ENCODE results near the gene SRC. TPM values are rescaled to one million over a fixed set of nuclear protein-coding genes. Genes with fewer than 3 reads are reported as not detected.

Gene SRC
- total and polyA plus RNA-seq, 2 donors, result 26.9 to 53.2 TPM

DNA sequence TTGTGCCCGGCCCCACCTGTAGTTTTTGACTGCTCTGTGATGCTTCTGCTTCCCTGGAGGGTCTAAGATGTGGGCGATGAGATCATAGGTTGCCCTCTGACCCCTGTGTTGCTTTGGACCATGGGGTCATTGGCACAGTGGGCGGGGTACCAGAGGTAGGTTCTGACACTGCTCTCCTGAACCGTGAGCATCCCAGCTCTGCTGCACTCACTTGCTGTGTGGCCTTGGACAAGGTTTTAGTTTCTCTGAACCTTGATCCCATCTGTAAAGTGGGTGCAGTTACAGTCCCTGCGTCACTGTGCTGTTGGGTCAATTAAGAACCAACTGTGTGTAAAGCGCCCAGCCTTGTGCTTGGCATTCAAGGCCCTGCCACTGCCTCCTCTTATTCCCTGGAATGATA is 30.9 kb downstream of the SRC start:
- H3K36me3 ChIP-seq (ENCODE audit: insufficient read depth), result no peaks in the 10 kb centered on the region
- no peaks in the 10 kb centered on the region for H3K4me1 ChIP-seq (ENCODE audit: insufficient read depth)
- WGBS, result 86% methylated on average over 6 of the region's 6 CpGs
- DNase-seq (ENCODE audit: extremely low spot score), result no peak
- H3K27ac ChIP-seq (ENCODE audit: low read depth), result no peak overlapping the region
- no peak overlapping the region for H3K4me3 ChIP-seq (ENCODE audit: low read depth, low read length)

DNA sequence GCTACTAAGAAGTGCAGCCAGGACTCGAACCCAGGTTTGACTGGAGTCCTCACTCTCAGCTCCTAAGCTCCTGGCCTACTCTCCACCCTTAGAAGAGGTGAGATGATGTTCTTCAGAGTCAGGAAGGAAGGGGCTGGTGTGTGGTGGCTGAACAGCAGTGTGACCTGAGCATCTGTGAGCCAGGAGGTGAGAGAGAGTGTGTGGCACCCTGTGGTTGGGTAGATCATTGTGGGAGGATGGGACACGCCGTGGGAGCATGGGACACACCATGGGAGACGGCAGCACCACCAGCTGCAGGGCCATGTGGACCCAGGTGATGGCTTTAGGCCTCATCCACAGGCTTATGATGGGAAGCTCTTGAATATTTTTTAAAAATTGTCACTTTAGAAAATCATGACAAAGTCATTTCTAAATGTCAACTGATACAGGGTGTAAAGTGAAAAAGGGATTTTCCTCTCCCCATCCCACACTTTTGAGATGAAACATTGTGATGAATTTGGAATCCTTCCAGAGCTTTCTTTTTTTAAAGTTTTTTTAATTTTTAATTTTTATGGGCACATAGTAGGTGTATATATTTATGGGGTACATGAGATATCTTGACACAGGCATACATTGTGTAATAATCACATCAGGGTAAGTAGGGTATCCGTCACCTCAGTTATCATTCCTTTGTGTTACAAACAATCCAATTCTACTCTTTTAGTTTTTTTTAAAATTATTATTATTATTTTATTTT is 31.6 kb downstream of the SRC start:
- H3K4me3 ChIP-seq (ENCODE audit: low read depth, low read length), result no peak overlapping the region
- H3K36me3 ChIP-seq (ENCODE audit: insufficient read depth), result no peaks in the 10 kb centered on the region
- 90% methylated on average over 5 of the region's 5 CpGs for WGBS
- no peak for DNase-seq (ENCODE audit: extremely low spot score)
- no peaks in the 10 kb centered on the region for H3K4me1 ChIP-seq (ENCODE audit: insufficient read depth)
- no peak overlapping the region for H3K27ac ChIP-seq (ENCODE audit: low read depth)

DNA sequence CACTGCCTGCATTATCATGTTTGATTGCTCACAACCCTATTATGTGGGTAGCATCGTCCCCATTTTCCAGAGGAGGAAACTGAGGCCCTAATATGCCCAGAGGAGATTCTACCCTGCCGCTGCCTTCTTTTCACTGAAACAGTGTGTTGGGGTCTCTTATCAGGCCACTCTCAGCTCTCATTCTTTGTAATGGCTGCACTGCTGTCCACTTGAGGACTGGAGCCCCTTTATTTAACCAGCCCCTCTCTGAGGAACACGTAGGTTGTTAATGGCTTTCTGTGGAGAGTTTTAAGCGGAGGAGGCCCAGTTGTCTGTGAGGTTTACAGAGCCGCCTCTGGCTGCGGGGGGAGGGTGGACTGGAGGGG is 32.5 kb downstream of the SRC start:
- Histone ChIP-seq H3K36me3 (ENCODE audit: insufficient read depth) (no peaks in the 10 kb centered on the region), H3K4me3 (ENCODE audit: low read depth, low read length) (no peak overlapping the region), H3K27ac (ENCODE audit: low read depth) (no peak overlapping the region), H3K4me1 (ENCODE audit: insufficient read depth) (no peaks in the 10 kb centered on the region)
- no peak for DNase-seq (ENCODE audit: extremely low spot score)
- WGBS, result 89% methylated on average over 6 of the region's 6 CpGs

DNA sequence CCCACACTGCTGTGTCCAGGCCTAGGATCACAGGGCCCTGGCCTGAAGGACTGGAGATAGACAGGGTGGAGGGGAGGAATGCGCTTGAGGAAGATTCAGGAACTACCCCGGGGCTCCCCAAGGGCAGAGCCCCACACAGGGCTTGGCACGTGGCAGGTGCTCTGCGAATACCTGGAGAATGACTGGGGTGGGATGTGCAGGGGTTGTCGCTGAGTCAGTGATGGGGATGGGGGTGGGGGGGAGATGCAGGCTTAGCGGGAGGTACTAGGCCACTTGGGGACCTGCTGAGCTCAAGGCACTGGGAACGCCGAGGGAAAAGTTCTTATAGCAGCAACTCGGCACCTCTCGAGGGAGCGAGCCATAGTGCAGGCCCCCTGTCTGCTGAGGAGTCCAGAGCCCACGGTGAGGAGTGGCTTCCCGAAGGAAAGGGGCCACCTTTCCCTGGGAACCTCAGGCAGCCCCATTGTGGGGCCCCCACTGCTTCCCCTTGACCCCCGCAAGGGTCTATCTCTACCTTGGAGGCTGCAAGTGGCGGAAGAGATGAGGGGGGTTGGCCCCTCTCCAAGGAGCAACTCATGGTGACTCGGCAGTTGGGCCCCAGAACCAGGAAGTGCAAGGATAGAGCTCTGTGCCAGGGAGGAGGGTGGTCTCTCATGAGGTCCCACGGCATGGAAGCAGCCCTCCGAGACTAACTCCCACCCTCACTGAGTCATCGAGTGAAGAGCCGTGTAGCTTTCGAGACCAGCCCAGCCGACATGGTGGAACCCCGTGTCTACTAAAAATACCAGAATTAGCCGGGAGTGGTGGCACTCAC is 33.1 kb downstream of the SRC start:
- no peak for DNase-seq (ENCODE audit: extremely low spot score)
- Histone ChIP-seq H3K27ac (ENCODE audit: low read depth) (no peak overlapping the region), H3K4me1 (ENCODE audit: insufficient read depth) (no peaks in the 10 kb centered on the region), H3K4me3 (ENCODE audit: low read depth, low read length) (no peak overlapping the region), H3K36me3 (ENCODE audit: insufficient read depth) (no peaks in the 10 kb centered on the region)
- WGBS, result 73% methylated on average over 24 of the region's 24 CpGs

DNA sequence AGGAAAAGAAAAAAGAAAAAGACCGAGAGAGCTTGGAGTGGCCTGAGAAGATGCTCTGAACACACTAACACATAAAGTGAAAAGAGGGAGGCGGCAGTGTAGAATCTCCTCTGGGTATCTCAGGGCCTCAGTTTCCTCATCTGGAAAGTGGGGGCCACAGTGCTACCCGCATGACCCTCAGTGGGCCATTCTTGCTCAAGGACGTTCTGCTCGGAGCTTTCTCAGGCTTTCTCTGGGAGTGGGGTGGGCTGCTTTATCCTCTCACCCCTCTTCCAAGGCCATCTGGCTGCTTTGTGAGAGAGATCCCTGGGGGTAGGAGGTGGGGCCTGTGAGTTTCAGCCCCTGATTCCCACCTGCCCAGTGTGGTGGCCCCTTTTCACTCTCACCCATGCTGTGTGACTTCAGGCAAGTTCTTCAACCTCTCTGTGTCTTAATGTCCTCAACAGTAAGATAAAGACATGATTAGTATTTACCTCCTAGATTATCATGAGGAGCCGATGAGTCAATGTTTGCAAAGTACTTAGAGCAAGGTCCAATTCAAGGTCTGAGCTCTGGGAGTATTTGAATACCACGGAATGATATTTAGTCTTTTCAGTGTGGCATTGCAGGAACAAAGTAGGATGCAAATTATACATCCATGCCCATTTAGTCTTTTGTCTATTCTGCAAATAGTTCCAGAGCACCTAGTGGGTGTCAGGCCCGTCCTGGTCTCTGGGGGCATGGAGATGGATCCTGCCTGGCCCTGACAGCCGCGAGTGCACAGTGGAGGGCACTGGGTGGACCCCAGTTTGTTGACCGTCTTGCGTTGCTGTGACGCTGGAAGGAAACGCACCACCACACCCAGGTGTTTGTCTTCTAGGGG is 34.3 kb downstream of the SRC start:
- no peak for DNase-seq (ENCODE audit: extremely low spot score)
- Histone ChIP-seq H3K27ac (ENCODE audit: low read depth) (no peak overlapping the region), H3K36me3 (ENCODE audit: insufficient read depth) (no peaks in the 10 kb centered on the region), H3K4me3 (ENCODE audit: low read depth, low read length) (no peak overlapping the region), H3K4me1 (ENCODE audit: insufficient read depth) (no peaks in the 10 kb centered on the region)
- WGBS, result 83% methylated on average over 14 of the region's 14 CpGs

DNA sequence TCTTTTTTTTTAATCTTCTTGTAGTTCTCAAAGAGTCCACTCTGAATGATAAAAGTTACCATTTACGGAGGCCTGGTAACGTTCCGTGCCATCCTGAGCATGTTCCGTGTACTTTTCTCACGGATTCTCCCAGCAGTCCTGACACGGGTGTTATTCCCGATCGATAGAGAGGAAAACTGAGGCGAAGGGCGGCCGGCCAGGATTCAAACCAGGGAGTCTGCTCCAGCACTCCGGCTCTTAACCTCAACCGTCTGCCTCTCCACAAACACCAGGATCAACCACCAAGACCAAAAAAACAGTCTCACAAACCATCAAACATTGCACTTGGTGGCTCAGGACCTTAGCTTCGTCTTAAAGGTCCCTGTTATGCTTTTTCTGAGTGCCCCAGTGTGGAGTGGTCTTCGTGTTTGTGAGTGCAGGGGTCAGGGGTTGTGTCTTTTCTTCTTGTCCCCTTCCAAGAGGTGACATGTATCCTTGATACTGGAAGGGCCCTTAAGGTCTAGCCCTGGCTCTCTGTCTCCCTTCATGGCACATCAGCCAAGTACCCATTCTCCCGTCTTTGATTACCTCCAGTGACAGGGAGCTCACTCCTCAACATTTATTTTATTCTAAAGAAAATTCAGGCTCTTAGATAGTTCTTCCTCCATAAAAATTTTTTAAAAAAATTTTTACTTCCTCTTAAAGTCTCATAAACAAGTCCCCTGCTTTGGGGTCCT is 35.1 kb downstream of the SRC start:
- Histone ChIP-seq H3K27ac (ENCODE audit: low read depth) (no peak overlapping the region), H3K36me3 (ENCODE audit: insufficient read depth) (no peaks in the 10 kb centered on the region), H3K4me3 (ENCODE audit: low read depth, low read length) (no peak overlapping the region), H3K4me1 (ENCODE audit: insufficient read depth) (no peaks in the 10 kb centered on the region)
- no peak for DNase-seq (ENCODE audit: extremely low spot score)
- WGBS, result 90% methylated on average over 16 of the region's 16 CpGs

DNA sequence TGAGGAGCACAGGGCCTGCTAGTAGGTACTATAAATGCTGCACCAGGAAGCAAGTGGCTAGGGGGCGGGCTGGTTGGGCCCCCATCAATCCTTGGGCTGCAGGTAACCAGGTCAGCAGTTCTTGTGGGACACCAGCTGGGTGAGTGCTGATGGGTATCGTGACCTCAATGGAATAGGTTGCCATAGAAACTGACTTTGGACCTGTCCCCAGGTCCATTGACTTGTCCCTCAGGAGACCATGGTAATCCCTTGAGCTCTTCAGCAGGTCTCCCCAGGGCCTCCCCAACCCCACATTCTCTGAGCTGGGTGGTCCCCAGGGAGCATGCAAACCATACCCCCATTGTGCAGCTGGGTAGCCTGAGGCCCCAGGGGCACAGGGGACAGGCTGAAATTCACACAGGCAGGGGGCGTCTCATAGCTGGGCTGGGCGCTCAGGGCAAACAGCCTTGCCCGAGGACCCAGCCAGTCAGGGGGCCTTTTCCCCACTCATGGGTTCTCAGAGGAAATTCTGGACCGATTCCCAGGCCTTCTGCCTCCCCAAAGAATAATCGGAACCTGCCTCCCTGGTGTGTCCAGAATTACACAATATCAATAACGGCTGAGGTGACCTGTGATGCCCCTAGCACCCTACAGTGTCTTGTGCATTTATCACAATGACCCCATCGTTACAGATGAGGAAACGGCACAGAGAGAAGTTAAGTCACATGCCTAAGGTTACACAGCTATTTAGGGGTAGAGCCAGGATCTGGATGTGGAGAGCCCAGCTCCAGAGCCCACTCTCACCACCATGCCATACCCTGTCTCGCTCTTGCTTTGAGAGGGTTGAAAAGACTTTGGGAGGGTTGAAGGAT is 35.9 kb downstream of the SRC start:
- Histone ChIP-seq H3K4me1 (ENCODE audit: insufficient read depth) (no peaks in the 10 kb centered on the region), H3K36me3 (ENCODE audit: insufficient read depth) (no peaks in the 10 kb centered on the region), H3K4me3 (ENCODE audit: low read depth, low read length) (no peak overlapping the region), H3K27ac (ENCODE audit: low read depth) (no peak overlapping the region)
- no peak for DNase-seq (ENCODE audit: extremely low spot score)
- WGBS, result 83% methylated on average over 11 of the region's 11 CpGs

DNA sequence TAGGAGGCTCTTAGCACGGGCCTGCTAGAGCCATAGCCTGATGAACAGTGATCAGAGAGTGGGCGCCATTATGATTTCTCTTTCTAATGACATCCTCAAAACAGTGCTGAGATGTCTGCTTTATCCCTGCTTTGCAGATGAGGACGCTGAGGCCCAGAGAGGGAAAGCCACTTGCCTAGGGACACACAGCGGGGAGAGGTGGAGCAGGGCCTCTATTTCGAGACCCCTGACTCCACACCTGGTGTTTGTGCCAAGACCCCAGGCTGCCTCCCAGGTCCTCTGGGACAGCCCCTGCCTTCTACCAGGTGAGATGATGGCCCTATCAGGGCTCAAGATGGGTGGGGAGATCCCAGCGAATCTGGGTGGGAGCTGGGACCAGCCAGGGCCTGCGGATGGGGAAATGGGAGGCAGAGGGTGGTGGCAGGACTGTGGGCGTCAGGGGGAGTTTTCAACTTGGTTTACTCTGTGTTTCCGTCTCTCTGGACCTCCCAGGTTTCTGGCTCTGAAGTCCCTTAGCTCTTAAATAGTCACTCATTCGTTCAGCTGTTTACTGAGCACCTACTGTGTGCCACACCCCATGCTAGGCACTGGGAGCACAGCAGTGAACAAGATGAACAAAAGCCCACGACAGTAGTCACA is 36.7 kb downstream of the SRC start:
- 84% methylated on average over 11 of the region's 11 CpGs for WGBS
- no peak overlapping the region for H3K27ac ChIP-seq (ENCODE audit: low read depth)

DNA sequence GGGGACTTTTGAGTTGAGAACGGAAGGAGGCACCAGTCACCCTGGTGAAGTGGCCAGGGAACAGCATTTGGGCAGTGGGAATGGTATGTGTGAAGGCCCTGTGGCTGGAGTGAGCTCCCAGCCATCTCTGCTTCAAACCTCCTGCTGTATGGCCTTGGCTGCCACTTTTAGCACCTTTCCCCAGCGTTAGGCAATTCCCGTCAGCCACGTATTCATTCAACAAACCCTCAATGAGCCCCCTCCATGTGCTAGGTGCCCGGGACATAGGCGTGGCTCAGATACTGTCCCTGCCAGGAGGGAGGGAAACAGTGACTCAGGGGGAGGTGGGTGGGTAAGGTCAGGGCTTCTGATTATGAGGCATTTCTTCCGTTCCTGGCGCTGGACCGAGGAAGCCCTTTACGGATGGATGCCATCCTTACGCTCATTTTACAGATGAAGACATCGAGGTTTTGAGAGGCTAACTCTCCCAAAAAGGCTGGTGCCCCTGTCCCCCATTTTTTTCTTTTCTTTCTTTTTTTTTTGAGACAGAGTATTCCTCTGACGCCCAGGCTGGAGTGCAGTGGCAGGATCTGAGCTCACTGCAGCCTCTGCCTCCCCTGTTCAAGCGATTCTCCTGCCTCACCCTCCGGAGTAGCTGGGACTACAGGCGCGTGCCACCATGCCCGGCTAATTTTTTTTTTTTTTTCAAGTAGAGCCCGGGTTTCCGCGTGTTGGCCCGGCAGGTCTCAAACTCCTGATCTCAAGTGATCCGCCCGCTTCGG is 37.5 kb downstream of the SRC start:
- H3K4me3 ChIP-seq (ENCODE audit: low read depth, low read length), result no peak overlapping the region

More for the DNA sequence above, 36.7 kb downstream of the SRC start:
- DNase-seq (ENCODE audit: extremely low spot score), result no peak
- Histone ChIP-seq H3K4me3 (ENCODE audit: low read depth, low read length) (no peak overlapping the region), H3K36me3 (ENCODE audit: insufficient read depth) (no peaks in the 10 kb centered on the region), H3K4me1 (ENCODE audit: insufficient read depth) (no peaks in the 10 kb centered on the region)

DNA sequence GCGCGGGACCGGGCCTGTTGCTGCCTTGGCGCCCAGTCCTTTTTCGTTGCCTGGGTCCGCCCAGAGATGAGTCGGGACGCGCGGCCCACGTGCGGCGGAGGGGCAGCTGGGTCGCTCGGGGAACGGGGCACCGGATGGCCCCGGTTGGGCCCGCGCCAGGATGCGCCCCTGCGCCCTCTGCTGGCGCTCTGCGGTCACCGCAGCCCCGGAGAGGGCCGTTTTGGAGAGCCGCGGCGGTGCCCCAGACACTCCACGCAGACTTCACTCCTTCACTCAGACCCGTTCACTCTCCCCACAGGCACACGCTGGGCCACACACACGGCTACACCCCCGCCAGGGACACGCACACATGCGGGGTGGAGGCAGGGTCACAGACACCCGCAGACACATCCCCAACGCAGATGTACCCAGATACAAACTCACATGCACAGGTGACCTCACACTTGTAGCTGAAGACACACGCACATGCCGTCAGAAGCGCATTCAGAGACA is 38.8 kb downstream of the SRC start:
- WGBS, result 12% methylated on average over 39 of the region's 42 CpGs
- no peak for DNase-seq (ENCODE audit: extremely low spot score)
- Histone ChIP-seq H3K4me3 (ENCODE audit: low read depth, low read length) (peak overlapping the region; percentile 31), H3K4me1 (ENCODE audit: insufficient read depth) (no peaks in the 10 kb centered on the region), H3K36me3 (ENCODE audit: insufficient read depth) (no peaks in the 10 kb centered on the region), H3K27ac (ENCODE audit: low read depth) (no peak overlapping the region)

More for the DNA sequence above, 37.5 kb downstream of the SRC start:
- Histone ChIP-seq H3K27ac (ENCODE audit: low read depth) (no peak overlapping the region), H3K36me3 (ENCODE audit: insufficient read depth) (no peaks in the 10 kb centered on the region), H3K4me1 (ENCODE audit: insufficient read depth) (no peaks in the 10 kb centered on the region)
- 86% methylated on average over 25 of the region's 25 CpGs for WGBS
- DNase-seq (ENCODE audit: extremely low spot score), result no peak

DNA sequence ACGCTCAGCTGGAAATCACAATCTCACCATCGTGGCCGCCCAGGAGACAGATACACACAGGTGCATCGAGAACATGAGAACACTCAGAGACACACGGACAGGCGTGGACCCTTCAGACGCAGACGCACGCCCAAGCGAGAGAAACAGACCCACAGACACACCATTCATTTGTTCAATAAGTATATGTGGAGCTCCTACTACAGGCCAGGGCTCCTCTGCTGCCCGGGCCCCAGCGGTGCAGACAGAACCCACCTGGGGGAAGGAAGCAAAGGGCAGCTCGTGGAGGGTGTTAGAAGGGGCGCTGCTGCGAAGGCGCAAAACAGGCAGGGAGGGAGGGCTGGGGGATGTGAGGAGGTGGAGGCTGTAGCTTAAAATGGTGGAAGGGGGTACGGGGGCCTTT is 39.2 kb downstream of the SRC start:
- WGBS, result 89% methylated on average over 17 of the region's 17 CpGs
- Histone ChIP-seq H3K4me3 (ENCODE audit: low read depth, low read length) (no peak overlapping the region), H3K36me3 (ENCODE audit: insufficient read depth) (no peaks in the 10 kb centered on the region), H3K4me1 (ENCODE audit: insufficient read depth) (no peaks in the 10 kb centered on the region), H3K27ac (ENCODE audit: low read depth) (no peak overlapping the region)
- DNase-seq (ENCODE audit: extremely low spot score), result no peak
